Peyer's patch (tissue), 4 donors: ENCODE measurements around the gene CHST3.

Source experiments
- POLR2A ChIP-seq, 2 donors: fragments of 450-650 bp; IDR thresholded peaks; one replicate each; pipeline ENCODE4 v1.5.1; 2017; ENCODE audit warnings: antibody characterized with exemption in 2 of 2, mild to moderate bottlenecking in 2 of 2, moderate library complexity in 2 of 2
- TF ChIP-seq, protein P1 (sequence below), 6 experiments: fragments of 450-650 bp in 4 of 6; fragments of 200-600 bp in 2 of 6; sonication (generic) in 1 of 6; IDR thresholded peaks; one replicate each; pipeline ENCODE4 v1.5.1; 2017 to 2019; ENCODE audit warnings: antibody characterized with exemption in 6 of 6, mild to moderate bottlenecking in 3 of 6, moderate library complexity in 1 of 6

DNA sequence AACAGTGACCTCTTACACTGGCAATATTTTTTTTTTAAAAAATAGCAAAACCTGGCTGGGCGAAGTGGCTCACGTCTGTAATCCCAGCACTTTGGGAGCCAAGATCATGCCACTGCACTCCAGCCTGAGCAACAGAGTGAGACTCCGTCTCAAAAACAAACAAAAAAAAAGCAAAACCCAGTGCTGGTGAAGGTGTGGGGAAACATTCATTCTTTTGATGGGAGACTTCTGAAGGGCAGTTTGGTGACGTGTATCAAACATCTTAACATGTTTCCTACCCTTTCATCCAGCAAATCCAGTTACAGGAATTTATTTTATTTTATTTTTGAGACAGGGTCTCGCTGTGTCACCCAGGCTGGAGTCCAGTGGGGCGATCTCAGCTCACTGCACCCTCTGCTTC lies 58.0 kb downstream of the CHST3 start:
- TF ChIP-seq, protein P1, sequence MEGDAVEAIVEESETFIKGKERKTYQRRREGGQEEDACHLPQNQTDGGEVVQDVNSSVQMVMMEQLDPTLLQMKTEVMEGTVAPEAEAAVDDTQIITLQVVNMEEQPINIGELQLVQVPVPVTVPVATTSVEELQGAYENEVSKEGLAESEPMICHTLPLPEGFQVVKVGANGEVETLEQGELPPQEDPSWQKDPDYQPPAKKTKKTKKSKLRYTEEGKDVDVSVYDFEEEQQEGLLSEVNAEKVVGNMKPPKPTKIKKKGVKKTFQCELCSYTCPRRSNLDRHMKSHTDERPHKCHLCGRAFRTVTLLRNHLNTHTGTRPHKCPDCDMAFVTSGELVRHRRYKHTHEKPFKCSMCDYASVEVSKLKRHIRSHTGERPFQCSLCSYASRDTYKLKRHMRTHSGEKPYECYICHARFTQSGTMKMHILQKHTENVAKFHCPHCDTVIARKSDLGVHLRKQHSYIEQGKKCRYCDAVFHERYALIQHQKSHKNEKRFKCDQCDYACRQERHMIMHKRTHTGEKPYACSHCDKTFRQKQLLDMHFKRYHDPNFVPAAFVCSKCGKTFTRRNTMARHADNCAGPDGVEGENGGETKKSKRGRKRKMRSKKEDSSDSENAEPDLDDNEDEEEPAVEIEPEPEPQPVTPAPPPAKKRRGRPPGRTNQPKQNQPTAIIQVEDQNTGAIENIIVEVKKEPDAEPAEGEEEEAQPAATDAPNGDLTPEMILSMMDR (IDR thresholded peaks at IDR 0.05), result no peak
- no peak for TF ChIP-seq POLR2A (IDR thresholded peaks at IDR 0.05)
